RWPE2 (cell line): ENCODE data around the gene AGO4.

Experiments
- ATAC-seq: fragments of 200-7000 bp; cut with Tn5 transposase; 3 replicates; pipeline ENCODE4 v1.9.1; 2021; ENCODE audit warnings: low read depth
- DNase-seq: peaks from one replicate; pipeline ENCODE4 v3.0.0-alpha.2; 2020; ENCODE audit warnings: low spot score
- H3K27ac ChIP-seq: fragments of 450-650 bp; 2 replicates; pipeline ENCODE4 v1.5.1; 2017; ENCODE audit warnings: mild to moderate bottlenecking; ENCODE audit not compliant: poor library complexity, severe bottlenecking
- H3K27me3 ChIP-seq: fragments of 250-450 bp; sonication (Bioruptor Pico); 2 replicates; pipeline ENCODE4 v1.5.1; 2021; ENCODE audit warnings: mild to moderate bottlenecking, moderate library complexity; ENCODE audit not compliant: insufficient read depth, poor library complexity, severe bottlenecking
- H3K36me3 ChIP-seq: fragments of 250-450 bp; sonication (Bioruptor Pico); 2 replicates; pipeline ENCODE4 v1.5.1; 2020; ENCODE audit warnings: low read depth, mild to moderate bottlenecking, moderate library complexity
- H3K4me1 ChIP-seq: fragments of 250-450 bp; sonication (Bioruptor Pico); 2 replicates; pipeline ENCODE4 v1.5.1; 2021; ENCODE audit warnings: mild to moderate bottlenecking, moderate library complexity; ENCODE audit not compliant: insufficient read depth, poor library complexity, severe bottlenecking
- H3K4me3 ChIP-seq: fragments of 250-450 bp; sonication (Bioruptor Pico); 2 replicates; pipeline ENCODE4 v1.5.1; 2021; ENCODE audit warnings: mild to moderate bottlenecking, moderate library complexity; ENCODE audit not compliant: severe bottlenecking
- H3K9me3 ChIP-seq: fragments of 250-450 bp; sonication (Bioruptor Pico); 2 replicates; pipeline ENCODE4 v1.5.1; 2021; ENCODE audit warnings: mild to moderate bottlenecking, moderate library complexity; ENCODE audit not compliant: severe bottlenecking
- CTCF ChIP-seq: fragments of 450-650 bp; IDR thresholded peaks from one replicate; pipeline ENCODE4 v1.5.1; 2017; ENCODE audit warnings: mild to moderate bottlenecking, moderate library complexity; ENCODE audit not compliant: poor library complexity, severe bottlenecking

The AGO4 gene

GRCh38 chr1:35882586-35882944 is 74.7 kb downstream of the AGO4 start:
- ATAC-seq (no peak), DNase-seq (no peak)
- Histone ChIP-seq H3K36me3 (no peaks in the 10 kb centered on the region), H3K4me3 (peak overlapping the region; percentile 89), H3K27me3 (no peaks in the 10 kb centered on the region), H3K4me1 (no peaks in the 10 kb centered on the region), H3K9me3 (no peaks in the 10 kb centered on the region), H3K27ac (no peak overlapping the region)
- no peak for TF ChIP-seq CTCF

- no peaks in the 10 kb centered on the region for H3K9me3 ChIP-seq
- ATAC-seq (peak; percentile 89), DNase-seq (peak; percentile 93)
- no peaks in the 10 kb centered on the region for H3K27me3 ChIP-seq
- TF ChIP-seq CTCF, result peak; percentile 96
- H3K36me3 ChIP-seq, result no peaks in the 10 kb centered on the region
- H3K4me3 ChIP-seq, result peak within 1 kb of the TSS; percentile 89
- peak within 1 kb of the TSS; percentile 4 for H3K27ac ChIP-seq
- H3K4me1 ChIP-seq, result no peaks in the 10 kb centered on the region
These were observed 75.3 kb downstream of the AGO4 start, which contains the start of gene AGO1 for GRCh38 chr1:35882945-35883634. AGO1 (plus strand) TSS chr1:35883209; CDS start chr1:35883422, 213 bp downstream.

GRCh38 chr1:35883635-35884101 is 75.9 kb downstream of the AGO4 start:
- Histone ChIP-seq H3K9me3 (no peaks in the 10 kb centered on the region), H3K36me3 (no peaks in the 10 kb centered on the region), H3K4me3 (peak overlapping the region; percentile 89), H3K27ac (peak overlapping the region; percentile 4), H3K27me3 (no peaks in the 10 kb centered on the region), H3K4me1 (no peaks in the 10 kb centered on the region)
- no peak for TF ChIP-seq CTCF
- ATAC-seq (peak; percentile 18; the same call in 2 of the 3 replicates), DNase-seq (peak; percentile 57)

- Histone ChIP-seq H3K36me3 (peaks cover 8% of the 10 kb centered on the region), H3K27me3 (no peaks in the 10 kb centered on the region), H3K4me3 (no peak overlapping the region), H3K27ac (no peak overlapping the region), H3K4me1 (no peaks in the 10 kb centered on the region), H3K9me3 (no peaks in the 10 kb centered on the region)
- TF ChIP-seq CTCF, result no peak
- DNase-seq (no peak), ATAC-seq (no peak)
These were observed 77.1 kb downstream of the AGO4 start for GRCh38 chr1:35884934-35885333.

- DNase-seq (no peak), ATAC-seq (no peak)
- Histone ChIP-seq H3K27ac (no peak overlapping the region), H3K36me3 (peaks cover 18% of the 10 kb centered on the region), H3K4me1 (no peaks in the 10 kb centered on the region), H3K4me3 (no peak overlapping the region), H3K27me3 (no peaks in the 10 kb centered on the region), H3K9me3 (no peaks in the 10 kb centered on the region)
- TF ChIP-seq CTCF, result no peak
These were observed 78.2 kb downstream of the AGO4 start for GRCh38 chr1:35885961-35886558.
